H9 (cell line): ENCODE results near the gene GNB1L. TPM values are rescaled to one million over a fixed set of nuclear protein-coding genes. Genes with fewer than 3 reads are reported as not detected.

Experiments used
- DNase-seq: peaks from one replicate; pipeline ENCODE4 v3.0.0-alpha.2; 2017
- H2AFZ ChIP-seq: one replicate; pipeline ENCODE4 v1.6.1; 2013; ENCODE audit warnings: mild to moderate bottlenecking, low read length, control low read depth, moderate library complexity
- H2AK5ac ChIP-seq: 2 replicates; pipeline ENCODE4 v1.6.1; 2013; ENCODE audit warnings: low read length, control low read depth, mixed read lengths; ENCODE audit not compliant: insufficient read length
- H2BK120ac ChIP-seq: one replicate; pipeline ENCODE4 v1.6.1; 2013; ENCODE audit warnings: low read depth, mild to moderate bottlenecking, low read length, control low read depth, inconsistent platforms; ENCODE audit not compliant: poor library complexity, severe bottlenecking
- H2BK12ac ChIP-seq: 2 replicates; pipeline ENCODE4 v1.6.1; 2013; ENCODE audit warnings: low read length, control low read depth, mixed read lengths, low read depth; ENCODE audit not compliant: insufficient read length
- H2BK15ac ChIP-seq: 2 replicates; pipeline ENCODE4 v1.6.1; 2013; ENCODE audit warnings: low read depth, low read length, control low read depth
- H2BK20ac ChIP-seq: one replicate; pipeline ENCODE4 v1.6.1; 2013; ENCODE audit warnings: low read depth, mild to moderate bottlenecking, low read length, control low read depth, inconsistent platforms; ENCODE audit not compliant: poor library complexity, severe bottlenecking
- H2BK5ac ChIP-seq: 2 replicates; pipeline ENCODE4 v1.6.1; 2013; ENCODE audit warnings: low read length, control low read depth, mixed read lengths; ENCODE audit not compliant: insufficient read length
- H3K14ac ChIP-seq: 2 replicates; pipeline ENCODE4 v1.6.1; 2013; ENCODE audit warnings: low read length, control low read depth; ENCODE audit not compliant: insufficient read depth
- H3K18ac ChIP-seq: 2 replicates; pipeline ENCODE4 v1.6.1; 2013; ENCODE audit warnings: low read depth, mild to moderate bottlenecking, mixed read lengths, low read length, control low read depth; ENCODE audit not compliant: insufficient read length
- H3K23ac ChIP-seq: 2 replicates; pipeline ENCODE4 v1.6.1; 2013; ENCODE audit warnings: low read length, control low read depth, mixed read lengths, low read depth; ENCODE audit not compliant: insufficient read length
- H3K23me2 ChIP-seq: 2 replicates; pipeline ENCODE4 v1.6.1; 2013; ENCODE audit warnings: low read depth, mild to moderate bottlenecking, mixed read lengths, low read length, control low read depth; ENCODE audit not compliant: insufficient read length, poor library complexity, severe bottlenecking
- H3K27ac ChIP-seq: 2 replicates; pipeline ENCODE4 v1.5.1; 2013; ENCODE audit warnings: low read length, control low read depth, mixed read lengths, low read depth; ENCODE audit not compliant: insufficient read length
- H3K27me3 ChIP-seq: 2 replicates; pipeline ENCODE4 v1.6.1; 2013; ENCODE audit warnings: low read length, control low read depth, inconsistent platforms; ENCODE audit not compliant: insufficient read depth
- H3K4ac ChIP-seq: 2 replicates; pipeline ENCODE4 v1.6.1; 2013; ENCODE audit warnings: low read depth, mild to moderate bottlenecking, control low read depth, inconsistent platforms, low read length, moderate library complexity
- H3K4me1 ChIP-seq: 2 replicates; pipeline ENCODE4 v1.6.1; 2013; ENCODE audit warnings: low read length, control low read depth, inconsistent platforms; ENCODE audit not compliant: insufficient read depth
- H3K4me2 ChIP-seq: 2 replicates; pipeline ENCODE4 v1.6.1; 2013; ENCODE audit warnings: low read length, control low read depth, mixed read lengths; ENCODE audit not compliant: insufficient read length, insufficient read depth
- H3K56ac ChIP-seq: 2 replicates; pipeline ENCODE4 v1.6.1; 2013; ENCODE audit warnings: low read depth, mild to moderate bottlenecking, mixed read lengths, low read length, control low read depth; ENCODE audit not compliant: insufficient read length
- H3K79me1 ChIP-seq: 2 replicates; pipeline ENCODE4 v1.6.1; 2013; ENCODE audit warnings: low read depth, mild to moderate bottlenecking, moderate library complexity, low read length, control low read depth, inconsistent platforms; ENCODE audit not compliant: insufficient read depth, poor library complexity, severe bottlenecking
- H3K79me2 ChIP-seq: 2 replicates; pipeline ENCODE4 v1.6.1; 2013; ENCODE audit warnings: low read length, control low read depth, inconsistent platforms; ENCODE audit not compliant: insufficient read depth
- H3K9ac ChIP-seq: 2 replicates; pipeline ENCODE4 v1.6.1; 2013; ENCODE audit warnings: low read length, control low read depth, mixed read lengths; ENCODE audit not compliant: insufficient read length; ENCODE audit errors: extremely low read depth
- H3K9me3 ChIP-seq: one replicate; pipeline ENCODE4 v1.6.1; 2013; ENCODE audit warnings: low read depth, low read length, inconsistent platforms; ENCODE audit not compliant: control insufficient read depth
- H3T11ph ChIP-seq: one replicate; pipeline ENCODE4 v1.6.1; 2013; ENCODE audit warnings: mild to moderate bottlenecking, low read length, control low read depth, inconsistent platforms
- H4K20me1 ChIP-seq: one replicate; pipeline ENCODE4 v1.6.1; 2013; ENCODE audit not compliant: control insufficient read depth, insufficient read length, insufficient read depth
- H4K5ac ChIP-seq: 2 replicates; pipeline ENCODE4 v1.6.1; 2013; ENCODE audit warnings: low read depth, mild to moderate bottlenecking, mixed read lengths, low read length, control low read depth; ENCODE audit not compliant: insufficient read length
- H4K8ac ChIP-seq: replicated peaks from 2 replicates; pipeline ENCODE4 v1.6.1; 2013; ENCODE audit warnings: low read length, control low read depth, mixed read lengths, low read depth; ENCODE audit not compliant: insufficient read length
- H4K91ac ChIP-seq: 2 replicates; pipeline ENCODE4 v1.6.1; 2013; ENCODE audit warnings: low read depth, mild to moderate bottlenecking, moderate library complexity, mixed read lengths, low read length, control low read depth; ENCODE audit not compliant: insufficient read length
- H3K27ac Mint-ChIP-seq, 3 experiments: 2 replicates in 2 of 3; 3 replicates in 1 of 3; pipeline ENCODE4 v1.8.0; 2020 to 2021; ENCODE audit warnings: mixed read lengths in 3 of 3, mild to moderate bottlenecking in 1 of 3, moderate library complexity in 1 of 3
- H3K27me3 Mint-ChIP-seq: 2 replicates; pipeline ENCODE4 v1.8.0; 2021; ENCODE audit warnings: low read depth, mild to moderate bottlenecking, moderate library complexity, mixed read lengths
- H3K36me3 Mint-ChIP-seq, 3 experiments: 2 replicates in 2 of 3; 3 replicates in 1 of 3; pipeline ENCODE4 v1.8.0; 2020 to 2021; ENCODE audit warnings: low read depth in 3 of 3, mixed read lengths in 3 of 3; ENCODE audit not compliant: insufficient read depth in 1 of 3
- H3K4me1 Mint-ChIP-seq, 2 experiments: 2 replicates each; pipeline ENCODE4 v1.8.0; 2020; ENCODE audit warnings: mixed read lengths in 2 of 2
- H3K4me3 Mint-ChIP-seq, 2 experiments: 2 replicates in 1 of 2; 3 replicates in 1 of 2; pipeline ENCODE4 v1.8.0; 2020 to 2021; ENCODE audit warnings: mild to moderate bottlenecking in 2 of 2, mixed read lengths in 2 of 2, moderate library complexity in 1 of 2
- H3K9me3 Mint-ChIP-seq, 2 experiments: 2 replicates in 1 of 2; 3 replicates in 1 of 2; pipeline ENCODE4 v1.8.0; 2020; ENCODE audit warnings: mild to moderate bottlenecking in 2 of 2, mixed read lengths in 2 of 2, moderate library complexity in 1 of 2
- CTCF ChIP-seq: fragments of 200-600 bp; sonication (generic); conservative IDR thresholded peaks from 3 replicates; pipeline ENCODE4 v1.8.0; 2021; ENCODE audit warnings: antibody characterized with exemption, mild to moderate bottlenecking
- WGBS: extraction: QIAGEN DNeasy Blood & Tissue Kit; methylation state at CpG from one replicate; pipeline ENCODE4 v1.1.7; 2013; ENCODE audit warnings: missing lambda C conversion rate, low lambda C conversion rate, mixed read lengths; ENCODE audit not compliant: insufficient read length; ENCODE audit errors: extremely low coverage; 5-methylcytosine and 5-hydroxymethylcytosine counted together
- total RNA-seq: library from RNA; stranded (reverse); gene quantifications from 2 replicates; pipeline ENCODE4 v1.2.1, GENCODE V29; 2021

The GNB1L gene
- total RNA-seq, 1 experiment from 2014 or later, result 22.4 TPM

DNA sequence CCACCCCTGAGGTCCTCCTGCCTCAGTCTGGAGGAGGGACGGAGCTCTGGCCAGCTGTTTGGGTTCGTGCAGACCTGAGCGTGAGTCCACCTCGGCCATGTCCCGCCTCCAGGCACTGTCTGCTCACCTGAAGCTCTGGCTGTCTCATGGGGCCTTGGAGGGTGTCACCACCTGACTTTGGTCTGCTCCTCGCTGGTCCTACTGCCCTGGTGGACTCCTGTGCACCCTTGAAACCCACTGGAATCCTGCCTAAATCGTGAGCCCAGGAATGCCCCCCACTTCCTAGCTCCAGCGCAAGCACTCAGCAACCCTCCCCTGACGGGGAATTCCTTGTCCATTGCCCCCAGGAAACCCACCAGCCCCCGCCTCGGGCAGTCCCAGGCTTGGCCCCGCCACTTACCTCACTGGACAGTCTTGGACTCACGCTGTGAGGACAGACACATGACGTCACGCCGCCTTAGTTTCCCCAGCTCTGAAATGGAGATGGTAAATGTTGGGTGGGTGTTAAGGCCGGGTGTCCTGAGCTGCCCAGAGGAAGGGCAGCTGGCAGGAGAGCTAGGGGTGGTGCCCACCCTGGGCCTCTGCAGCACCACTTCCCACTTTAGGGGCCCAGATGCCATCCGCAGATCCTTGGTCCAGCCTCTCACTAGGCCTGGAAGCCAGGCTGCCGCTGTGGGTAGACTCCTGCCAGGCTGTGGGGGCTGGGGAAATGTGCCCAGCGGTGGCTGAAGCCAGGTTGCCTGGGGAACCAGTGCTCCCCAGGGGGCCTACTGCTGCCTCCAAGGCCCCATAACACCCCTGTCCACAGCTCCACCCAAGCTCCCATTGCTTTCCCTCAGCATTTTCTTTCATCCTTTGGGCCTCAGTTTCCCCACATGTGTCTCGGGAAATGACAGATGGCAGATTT is 112.3 kb downstream of the GNB1L start:
- Histone ChIP-seq H3K4me1 (no peaks in the 10 kb centered on the region), H3K18ac (no peak overlapping the region), H3K9ac (no peak overlapping the region), H4K91ac (no peak overlapping the region), H3T11ph (no peak overlapping the region), H3K79me1 (no peaks in the 10 kb centered on the region), H3K9me3 (no peaks in the 10 kb centered on the region), H3K27me3 (no peaks in the 10 kb centered on the region), H4K20me1 (no peaks in the 10 kb centered on the region), H2AK5ac (no peak overlapping the region), H3K56ac (no peak overlapping the region), H4K8ac (no peak overlapping the region), H3K14ac (no peak overlapping the region; the same call in 1 of the 2 replicates), H2BK20ac (no peak overlapping the region), H2BK120ac (no peak overlapping the region), H3K79me2 (no peaks in the 10 kb centered on the region), H3K23ac (no peak overlapping the region), H2BK5ac (no peak overlapping the region), H2BK12ac (no peak overlapping the region), H3K27ac (no peak overlapping the region), H3K4me2 (no peak overlapping the region), H3K23me2 (no peaks in the 10 kb centered on the region), H2AFZ (no peak overlapping the region), H2BK15ac (no peak overlapping the region), H4K5ac (no peak overlapping the region), H3K4ac (no peak overlapping the region)
- H3K36me3 Mint-ChIP-seq, result no peaks in the 10 kb centered on the region
- H3K27me3 Mint-ChIP-seq, result peaks cover 3% of the 10 kb centered on the region; the same call in 1 of the 2 replicates
- DNase-seq, result no peak
- H3K4me1 Mint-ChIP-seq, result peaks cover 4 to 5% of the 10 kb centered on the region in 2 experiments; a peak in 3 of 4 replicates
- no peaks in the 10 kb centered on the region; a peak in 1 of 5 replicates for H3K9me3 Mint-ChIP-seq
- no peak overlapping the region; a peak in 1 of 5 replicates for H3K4me3 Mint-ChIP-seq
- no peak for TF ChIP-seq CTCF
- no CpG with 5 or more reads among the region's 21 CpGs for WGBS
- no peak overlapping the region for H3K27ac Mint-ChIP-seq
